Spleen (tissue), 11 donors: ENCODE data around the gene WARS2. TPM values are rescaled to one million over a fixed set of nuclear protein-coding genes. Genes with fewer than 3 reads are reported as not detected.

Experiments used
- DNase-seq: peaks from one replicate; pipeline ENCODE4 v3.0.0-alpha.2; 2020
- H3K27ac ChIP-seq, 8 donors: fragments of 200-600 bp; sonication (generic) in 7 of 8; 1 replicate in 4 of 8; 2 replicates in 4 of 8; pipeline versions ENCODE4 v1.5.0 to v1.8.0; 2016 to 2021; ENCODE audit warnings: inconsistent platforms in 4 of 8, mild to moderate bottlenecking in 4 of 8, moderate library complexity in 1 of 8
- H3K27me3 ChIP-seq, 7 donors: fragments of 200-600 bp; sonication (generic) in 6 of 7; replicated peaks in 1 of 7; 1 replicate in 4 of 7; 2 replicates in 3 of 7; pipeline versions ENCODE4 v1.5.0 to v1.8.0; 2016 to 2021; ENCODE audit warnings: inconsistent platforms in 3 of 7, mild to moderate bottlenecking in 1 of 7
- H3K36me3 ChIP-seq, 6 donors: fragments of 200-600 bp; sonication (generic) in 5 of 6; 1 replicate in 4 of 6; 2 replicates in 2 of 6; pipeline versions ENCODE4 v1.5.0 to v1.8.0; 2016 to 2021; ENCODE audit warnings: inconsistent platforms in 2 of 6
- H3K4me1 ChIP-seq, 6 donors: fragments of 200-600 bp; sonication (generic) in 5 of 6; 1 replicate in 3 of 6; 2 replicates in 3 of 6; pipeline versions ENCODE4 v1.5.0 to v1.8.0; 2016 to 2021; ENCODE audit warnings: inconsistent platforms in 3 of 6
- H3K4me3 ChIP-seq, 8 donors: fragments of 200-600 bp; sonication (generic) in 7 of 8; 1 replicate in 4 of 8; 2 replicates in 4 of 8; pipeline versions ENCODE4 v1.5.0 to v1.8.0; 2016 to 2021; ENCODE audit warnings: inconsistent platforms in 4 of 8, mild to moderate bottlenecking in 4 of 8, moderate library complexity in 2 of 8
- H3K9me3 ChIP-seq, 8 donors: fragments of 200-600 bp; sonication (generic) in 7 of 8; 1 replicate in 4 of 8; 2 replicates in 4 of 8; pipeline versions ENCODE4 v1.5.0 to v1.8.0; 2016 to 2021; ENCODE audit warnings: inconsistent platforms in 4 of 8
- CTCF ChIP-seq, 11 experiments: fragments of 200-600 bp in 7 of 11; fragments of 450-650 bp in 4 of 11; sonication (generic) in 4 of 11; IDR thresholded peaks in 8 of 11; conservative IDR thresholded peaks in 3 of 11; 1 replicate in 7 of 11; 2 replicates in 4 of 11; pipeline versions ENCODE4 v1.4.0 to v1.8.0; 2016 to 2021; ENCODE audit warnings: antibody characterized with exemption in 11 of 11, inconsistent platforms in 4 of 11, mild to moderate bottlenecking in 1 of 11
- POLR2A ChIP-seq, 3 donors: fragments of 450-650 bp; IDR thresholded peaks; one replicate each; pipeline ENCODE4 v1.5.1; 2017; ENCODE audit warnings: antibody characterized with exemption in 3 of 3, mild to moderate bottlenecking in 1 of 3
- POLR2AphosphoS5 ChIP-seq, 3 donors: sonication (generic); formaldehyde crosslinking; IDR thresholded peaks; one replicate each; pipeline ENCODE4 v1.5.1; 2017; ENCODE audit warnings: antibody characterized with exemption in 3 of 3
- WGBS, 5 donors: extraction: QIAGEN DNeasy Blood & Tissue Kit in 3 of 5; methylation state at CpG; one replicate each; pipeline versions ENCODE4 v1.1.5 to v1.1.7; 2013 to 2018; 5-methylcytosine and 5-hydroxymethylcytosine counted together
- intact Hi-C: fragments of 100-400 bp; cut with DNase I; formaldehyde crosslinking; loops from one replicate; pipeline ENCODE4 v1.15.0; 2023; ENCODE audit warnings: low total_unique reads
- polyA plus RNA-seq, 3 donors: library from polyadenylated mRNA; stranded (reverse); fragments of 200-250 nt; gene quantifications; one replicate each; pipeline ENCODE4 v1.2.1, GENCODE V29; 2013
- total RNA-seq, 7 donors: library from RNA; depleted of rRNA in 3 of 7; stranded (reverse); fragments of >200 nt in 3 of 7; fragmentation: NEBNext Ultra II Directional in 4 of 7; extraction: Animal tissue kit (Norgen Biotek cat#: 25700) in 4 of 7; gene quantifications; one replicate each; pipeline versions ENCODE4 v1.1.0 to v1.2.1, GENCODE V29; 2016 to 2021
- donor health status: healthy with polysubstance abuse.
- donor health status: DM: no; HTN: no; CAD: no; lungs with moderate emphysema.
- donor health status: DM: no; HTN: no; CAD: no.
- donor health status: Bipolar disorder and iron deficiency.
- donor health status: healthy.
- donor health status: DM: no; HTN: no; CAD: no.
- donor health status: DM: yes; HTN: yes; CAD: no.

The WARS2 gene
- total and polyA plus RNA-seq, 10 donors, result 2.9 to 13.0 (median 8.5) TPM

- peak in 1 of 11 experiments; percentile 15 for TF ChIP-seq CTCF (IDR thresholded peaks at IDR 0.05 in 8 of 11, conservative IDR thresholded peaks at IDR 0.05 in 3 of 11)
- no peak for TF ChIP-seq POLR2A (IDR thresholded peaks at IDR 0.05)
- TF ChIP-seq POLR2AphosphoS5 (IDR thresholded peaks at IDR 0.05), result no peak
- Histone ChIP-seq H3K4me1 (peaks cover 6 to 40% (median 29%) of the 10 kb centered on the region in 6 donors), H3K36me3 (peaks cover 0 to 14% (median 0%) of the 10 kb centered on the region in 6 donors), H3K4me3 (peak overlapping the region; percentile 49 to 72 (median 58)), H3K27ac (peak overlapping the region; percentile 94 to 99 (median 96)), H3K27me3 (no peaks in the 10 kb centered on the region), H3K9me3 (no peaks in the 10 kb centered on the region)
- DNase-seq, result peak; percentile 85
- intact Hi-C loops, result no loop called here
- WGBS, 5 donors, result 41 to 60% (median 48%) methylated on average over 11 of the region's 11 CpGs
Observed at GRCh38 chr1:119141020-119141424, 569 bp upstream of the WARS2 start.

- 15 to 30% (median 19%) methylated on average over 8 to 10 of the region's 10 CpGs for whole genome bisulfite sequencing, 5 donors
- Histone ChIP-seq H3K27me3 (no peaks in the 10 kb centered on the region), H3K4me1 (peaks cover 6 to 40% (median 29%) of the 10 kb centered on the region in 6 donors), H3K9me3 (no peaks in the 10 kb centered on the region), H3K27ac (peak overlapping the region; percentile 94 to 99 (median 96)), H3K36me3 (peaks cover 0 to 12% (median 0%) of the 10 kb centered on the region in 6 donors), H3K4me3 (peak overlapping the region; percentile 49 to 72 (median 58))
- no peak for DNase-seq
- intact Hi-C loops, result no loop called here
- no peak for TF ChIP-seq CTCF (IDR thresholded peaks at IDR 0.05 in 8 of 11, conservative IDR thresholded peaks at IDR 0.05 in 3 of 11)
- no peak for TF ChIP-seq POLR2A (IDR thresholded peaks at IDR 0.05)
Observed at GRCh38 chr1:119139857-119140176, 636 bp downstream of the WARS2 start.

DNA sequence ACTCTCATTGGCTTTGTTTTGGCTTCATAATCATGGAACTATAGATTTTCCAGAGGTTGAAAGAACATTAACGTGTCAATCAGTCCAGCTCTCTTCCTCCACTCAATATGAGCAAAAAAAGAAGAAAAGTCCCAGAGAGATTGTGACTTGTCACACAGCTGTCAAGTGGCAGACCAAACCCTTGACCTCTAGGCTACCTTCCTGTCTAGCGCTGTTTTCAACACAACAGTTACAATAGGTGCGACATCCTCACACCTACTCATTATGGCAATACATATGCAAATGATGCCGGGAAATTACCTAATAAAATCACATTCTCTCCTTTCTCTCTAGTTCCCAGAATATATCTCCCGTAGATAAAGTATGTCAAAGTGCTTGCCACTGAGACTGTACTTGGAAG lies 1.1 kb downstream of the WARS2 start:
- peaks cover 0 to 8% (median 0%) of the 10 kb centered on the region in 6 donors for H3K36me3 ChIP-seq
- H3K4me1 ChIP-seq, result peaks cover 6 to 40% (median 29%) of the 10 kb centered on the region in 6 donors
- peak overlapping the region; percentile 49 to 72 (median 58) for H3K4me3 ChIP-seq
- H3K27me3 ChIP-seq, result no peaks in the 10 kb centered on the region
- intact Hi-C loops, result no loop called here
- 27 to 48% (median 32%) methylated on average over 5 of the region's 5 CpGs for WGBS, 5 donors
- TF ChIP-seq POLR2AphosphoS5 (IDR thresholded peaks at IDR 0.05) (no peak), POLR2A (IDR thresholded peaks at IDR 0.05) (no peak), CTCF (IDR thresholded peaks at IDR 0.05 in 8 of 11, conservative IDR thresholded peaks at IDR 0.05 in 3 of 11) (no peak)
- H3K27ac ChIP-seq, result peak overlapping the region; percentile 94 to 99 (median 96)
- H3K9me3 ChIP-seq, result no peaks in the 10 kb centered on the region
- no peak for DNase-seq

- TF ChIP-seq POLR2A (IDR thresholded peaks at IDR 0.05), result no peak
- no peak for TF ChIP-seq CTCF (IDR thresholded peaks at IDR 0.05 in 8 of 11, conservative IDR thresholded peaks at IDR 0.05 in 3 of 11)
- no peak for TF ChIP-seq POLR2AphosphoS5 (IDR thresholded peaks at IDR 0.05)
- H3K4me3 ChIP-seq, result no peak overlapping the region
- H3K27me3 ChIP-seq, result no peaks in the 10 kb centered on the region
- peaks cover 2 to 22% (median 14%) of the 10 kb centered on the region in 6 donors for H3K4me1 ChIP-seq
- no peak for DNase-seq
- no peak overlapping the region for H3K27ac ChIP-seq
- no peaks in the 10 kb centered on the region for H3K9me3 ChIP-seq
- 63 to 91% (median 64%) methylated on average over 3 of the region's 3 CpGs for WGBS, 5 donors
- intact Hi-C loops, result no loop called here
- no peaks in the 10 kb centered on the region for H3K36me3 ChIP-seq
Observed at GRCh38 chr1:119136401-119136800, 4.1 kb downstream of the WARS2 start.
